ENCODE data around the gene ADAMTSL1.

ADAMTSL1 gene, protein sequence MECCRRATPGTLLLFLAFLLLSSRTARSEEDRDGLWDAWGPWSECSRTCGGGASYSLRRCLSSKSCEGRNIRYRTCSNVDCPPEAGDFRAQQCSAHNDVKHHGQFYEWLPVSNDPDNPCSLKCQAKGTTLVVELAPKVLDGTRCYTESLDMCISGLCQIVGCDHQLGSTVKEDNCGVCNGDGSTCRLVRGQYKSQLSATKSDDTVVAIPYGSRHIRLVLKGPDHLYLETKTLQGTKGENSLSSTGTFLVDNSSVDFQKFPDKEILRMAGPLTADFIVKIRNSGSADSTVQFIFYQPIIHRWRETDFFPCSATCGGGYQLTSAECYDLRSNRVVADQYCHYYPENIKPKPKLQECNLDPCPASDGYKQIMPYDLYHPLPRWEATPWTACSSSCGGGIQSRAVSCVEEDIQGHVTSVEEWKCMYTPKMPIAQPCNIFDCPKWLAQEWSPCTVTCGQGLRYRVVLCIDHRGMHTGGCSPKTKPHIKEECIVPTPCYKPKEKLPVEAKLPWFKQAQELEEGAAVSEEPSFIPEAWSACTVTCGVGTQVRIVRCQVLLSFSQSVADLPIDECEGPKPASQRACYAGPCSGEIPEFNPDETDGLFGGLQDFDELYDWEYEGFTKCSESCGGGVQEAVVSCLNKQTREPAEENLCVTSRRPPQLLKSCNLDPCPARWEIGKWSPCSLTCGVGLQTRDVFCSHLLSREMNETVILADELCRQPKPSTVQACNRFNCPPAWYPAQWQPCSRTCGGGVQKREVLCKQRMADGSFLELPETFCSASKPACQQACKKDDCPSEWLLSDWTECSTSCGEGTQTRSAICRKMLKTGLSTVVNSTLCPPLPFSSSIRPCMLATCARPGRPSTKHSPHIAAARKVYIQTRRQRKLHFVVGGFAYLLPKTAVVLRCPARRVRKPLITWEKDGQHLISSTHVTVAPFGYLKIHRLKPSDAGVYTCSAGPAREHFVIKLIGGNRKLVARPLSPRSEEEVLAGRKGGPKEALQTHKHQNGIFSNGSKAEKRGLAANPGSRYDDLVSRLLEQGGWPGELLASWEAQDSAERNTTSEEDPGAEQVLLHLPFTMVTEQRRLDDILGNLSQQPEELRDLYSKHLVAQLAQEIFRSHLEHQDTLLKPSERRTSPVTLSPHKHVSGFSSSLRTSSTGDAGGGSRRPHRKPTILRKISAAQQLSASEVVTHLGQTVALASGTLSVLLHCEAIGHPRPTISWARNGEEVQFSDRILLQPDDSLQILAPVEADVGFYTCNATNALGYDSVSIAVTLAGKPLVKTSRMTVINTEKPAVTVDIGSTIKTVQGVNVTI (N-terminal part only)

DNA sequence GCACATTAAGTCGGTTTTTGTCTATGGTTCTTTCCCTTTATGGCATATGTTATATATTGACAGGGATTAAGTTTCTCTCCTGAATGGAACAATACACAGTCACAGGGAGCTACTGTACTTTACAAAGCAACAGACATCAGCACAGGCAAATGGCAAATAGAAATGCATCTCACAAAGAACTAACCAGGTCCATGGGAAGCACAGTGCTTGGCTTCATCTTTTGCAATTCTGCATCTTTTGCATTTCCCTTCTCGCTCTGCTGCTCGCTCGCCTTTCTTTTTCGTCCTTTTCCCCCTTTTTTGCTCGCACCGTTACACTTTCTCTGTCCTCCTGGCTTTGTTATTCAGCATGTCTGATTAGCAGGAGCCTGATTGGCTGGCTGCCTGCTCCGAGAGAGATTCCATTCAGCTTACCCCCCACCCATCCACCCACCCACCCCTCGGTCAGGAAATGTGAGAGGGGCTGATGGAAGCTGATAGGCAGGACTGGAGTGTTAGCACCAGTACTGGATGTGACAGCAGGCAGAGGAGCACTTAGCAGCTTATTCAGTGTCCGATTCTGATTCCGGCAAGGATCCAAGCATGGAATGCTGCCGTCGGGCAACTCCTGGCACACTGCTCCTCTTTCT lies at the start of gene ADAMTSL1:
TSS of gene ADAMTSL1 (plus strand) at position 502 of the 628 bp plus-strand sequence. CDS start at position 582, 80 bp downstream.
- no peak for ATAC-seq (replicated peaks)
- no peak for DNase-seq

DNA sequence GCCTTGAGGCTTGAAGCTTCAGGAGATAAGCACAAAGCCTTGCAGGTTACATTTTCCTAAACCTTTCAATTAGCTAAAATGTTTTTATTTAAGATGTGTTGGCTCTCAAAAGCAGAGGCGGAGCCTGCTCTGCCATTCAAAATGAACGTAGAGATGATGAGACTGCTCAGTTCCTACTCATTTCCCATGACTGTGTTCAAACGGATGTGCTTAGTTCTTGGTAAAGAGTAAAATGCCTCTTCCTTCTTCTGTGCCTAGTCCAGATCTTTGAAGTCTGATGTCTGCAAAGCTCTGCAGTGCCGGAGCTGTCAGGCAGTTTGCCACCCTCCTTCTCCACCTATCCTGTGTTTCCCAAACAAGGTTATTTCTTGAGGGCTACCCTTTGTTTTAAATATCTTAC lies 46.3 kb upstream of the ADAMTSL1 start:
- Mint-ChIP-seq H3K4me1 (no peaks in the 10 kb centered on the region), H3K4me3 (no peak overlapping the region), H3K36me3 (no peaks in the 10 kb centered on the region), H3K27me3 (no peaks in the 10 kb centered on the region), H3K9me3 (no peaks in the 10 kb centered on the region), H3K27ac (no peak overlapping the region)
- ATAC-seq (replicated peaks): no peak
- no peak for DNase-seq

More for the DNA sequence above, at the start of gene ADAMTSL1:
- Mint-ChIP-seq H3K4me3 (no peak within 1 kb of the TSS), H3K9me3 (peaks cover 1 to 3% of the 10 kb centered on the region in 2 donors), H3K27ac (no peak within 1 kb of the TSS), H3K36me3 (no peaks in the 10 kb centered on the region), H3K4me1 (no peaks in the 10 kb centered on the region), H3K27me3 (peaks cover 4 to 11% of the 10 kb centered on the region in 2 donors)

DNA sequence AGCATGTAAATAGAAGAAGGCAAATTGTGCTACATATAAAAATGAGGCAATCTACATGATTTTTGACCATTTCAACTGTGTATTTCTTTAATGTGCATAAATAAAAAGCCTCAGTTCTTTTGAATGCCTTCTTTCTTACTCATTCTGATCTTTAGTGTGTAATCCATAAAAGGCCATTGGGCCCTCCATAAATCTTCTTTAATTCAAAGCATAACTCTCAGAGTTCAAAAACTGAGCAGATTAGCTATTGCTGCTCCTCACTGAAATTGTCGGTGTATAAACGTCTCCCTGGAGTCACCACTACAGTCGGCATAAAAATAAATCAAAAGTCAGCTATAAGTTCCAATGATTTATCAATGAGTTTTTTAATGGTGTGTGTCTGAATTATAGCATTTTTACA lies 45.3 kb upstream of the ADAMTSL1 start:
- Mint-ChIP-seq H3K4me1 (no peaks in the 10 kb centered on the region), H3K4me3 (no peak overlapping the region), H3K36me3 (no peaks in the 10 kb centered on the region), H3K9me3 (no peaks in the 10 kb centered on the region), H3K27ac (no peak overlapping the region), H3K27me3 (no peaks in the 10 kb centered on the region)
- ATAC-seq (replicated peaks) (no peak), DNase-seq (no peak)

DNA sequence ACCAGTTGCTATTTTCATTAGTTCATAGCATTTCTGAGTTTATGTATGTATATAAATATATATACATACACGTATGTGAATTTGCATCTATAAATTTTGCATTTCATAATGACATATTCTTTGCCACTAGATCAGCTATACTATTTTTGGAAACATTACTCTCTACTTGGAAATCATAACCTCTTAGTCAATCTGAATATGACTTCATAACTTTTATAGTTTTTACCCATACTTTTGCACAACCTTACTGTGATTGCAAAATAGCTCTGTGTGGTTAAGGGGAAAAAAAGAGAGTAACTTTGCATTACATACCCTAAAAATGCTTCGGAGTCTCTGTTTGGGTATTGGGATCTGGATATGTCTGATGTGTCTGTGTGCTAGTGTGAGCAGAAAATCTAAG lies 44.9 kb upstream of the ADAMTSL1 start:
- DNase-seq: no peak
- Mint-ChIP-seq H3K36me3 (no peaks in the 10 kb centered on the region), H3K27ac (no peak overlapping the region), H3K4me1 (no peaks in the 10 kb centered on the region), H3K27me3 (no peaks in the 10 kb centered on the region), H3K4me3 (no peak overlapping the region), H3K9me3 (no peaks in the 10 kb centered on the region)
- ATAC-seq (replicated peaks): no peak

DNA sequence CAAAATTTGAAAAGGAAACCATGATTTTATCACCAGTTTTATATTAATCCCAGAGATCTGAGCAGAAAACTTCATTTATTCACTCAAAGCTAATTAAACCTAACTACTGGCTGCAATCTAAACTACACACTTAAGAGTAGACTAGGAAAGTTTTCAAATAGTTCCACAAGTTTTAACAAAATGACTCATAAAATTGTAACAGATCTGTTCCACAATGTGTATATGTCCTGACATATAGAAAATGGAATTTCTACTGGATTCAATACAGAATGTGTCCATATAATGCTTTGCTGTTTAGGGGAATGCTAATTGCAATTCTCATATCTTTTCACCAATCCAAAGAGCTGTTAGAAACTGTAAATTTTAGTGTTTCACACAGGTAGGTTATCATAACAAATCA lies 40.3 kb upstream of the ADAMTSL1 start:
- H3K4me3 Mint-ChIP-seq: no peak overlapping the region
- H3K27me3 Mint-ChIP-seq: peaks cover 19 to 23% of the 10 kb centered on the region in 2 donors
- H3K9me3 Mint-ChIP-seq: no peaks in the 10 kb centered on the region
- no peaks in the 10 kb centered on the region for H3K4me1 Mint-ChIP-seq
- DNase-seq (no peak), ATAC-seq (replicated peaks) (no peak)
- H3K36me3 Mint-ChIP-seq: no peaks in the 10 kb centered on the region
- H3K27ac Mint-ChIP-seq: no peak overlapping the region

DNA sequence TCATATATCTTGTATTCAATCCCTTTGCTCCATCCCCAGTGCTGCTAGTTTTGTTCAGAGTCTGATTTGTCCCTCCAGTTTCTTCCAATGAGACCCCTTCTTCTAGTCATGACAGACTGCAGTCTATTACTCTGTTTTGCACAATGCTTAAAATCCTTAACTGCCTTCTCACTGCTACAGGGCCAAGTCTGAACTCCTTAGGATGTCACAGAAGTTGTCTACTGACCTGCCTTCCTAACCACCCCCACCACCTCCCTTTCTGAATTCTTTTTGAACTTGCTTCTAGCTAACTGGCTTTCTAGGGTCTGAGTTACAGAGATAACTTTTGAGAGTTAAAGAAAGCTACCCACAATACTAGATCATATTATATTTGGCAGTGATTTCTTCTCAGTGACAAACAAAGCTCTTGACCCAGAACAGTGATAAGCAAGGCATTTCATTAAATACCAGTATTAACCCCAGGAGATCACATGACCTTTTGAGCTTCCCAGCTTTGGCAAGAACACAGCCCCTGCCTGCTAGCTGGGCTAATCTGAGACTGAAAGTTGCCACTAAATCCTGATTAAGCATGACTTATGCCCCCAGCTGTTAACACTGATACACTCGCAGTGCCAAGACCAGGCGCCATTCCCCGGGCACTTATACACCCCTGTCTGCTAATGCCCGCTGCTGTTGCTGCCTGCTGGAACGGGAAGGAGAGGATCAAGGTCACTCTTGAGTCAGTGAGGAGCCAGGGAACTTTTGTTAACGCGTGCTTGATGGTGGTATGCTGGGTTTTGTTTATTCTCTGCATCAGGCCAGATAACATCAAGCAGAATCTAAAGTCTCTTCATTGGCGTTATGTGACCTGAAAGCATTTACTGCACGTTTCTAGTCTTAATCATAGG lies 36.4 kb upstream of the ADAMTSL1 start:
- peaks cover 24 to 29% of the 10 kb centered on the region in 2 donors for H3K27me3 Mint-ChIP-seq
- peaks cover 0 to 2% of the 10 kb centered on the region in 2 donors for H3K9me3 Mint-ChIP-seq
- no peaks in the 10 kb centered on the region for H3K36me3 Mint-ChIP-seq
- H3K27ac Mint-ChIP-seq: no peak overlapping the region
- H3K4me3 Mint-ChIP-seq: no peak overlapping the region
- ATAC-seq (replicated peaks) (no peak), DNase-seq (no peak)
- H3K4me1 Mint-ChIP-seq: no peaks in the 10 kb centered on the region

DNA sequence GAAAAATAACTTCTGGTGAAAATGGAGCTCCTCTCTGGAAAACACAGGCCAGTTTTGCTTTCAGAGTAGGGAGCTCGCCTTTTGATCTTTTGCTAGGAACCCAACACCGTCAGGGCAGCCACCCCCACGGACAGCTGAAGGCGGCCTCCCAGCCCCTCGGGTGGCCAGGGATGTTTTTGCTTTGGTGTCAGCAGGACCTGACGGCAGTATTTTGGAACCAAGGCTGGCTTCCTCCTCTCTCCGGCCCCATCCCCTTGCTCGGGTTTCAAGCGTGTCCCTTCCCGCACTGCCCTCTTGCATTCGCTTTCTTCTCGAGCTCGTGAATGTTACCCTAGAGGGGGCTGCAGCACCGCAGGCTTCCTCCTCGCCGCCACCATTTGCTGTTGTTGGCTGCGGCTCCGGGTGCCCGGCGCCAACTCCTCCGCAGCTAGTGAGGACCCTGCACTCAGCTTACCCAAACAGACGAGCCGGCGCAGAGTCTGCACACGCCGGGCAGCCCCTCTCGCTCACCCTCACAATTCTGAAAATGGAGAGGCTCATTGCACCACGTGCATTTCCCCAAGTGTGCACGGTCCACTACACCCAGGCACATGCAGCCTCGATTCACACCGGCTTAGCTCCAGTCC lies 35.5 kb upstream of the ADAMTSL1 start:
- no peak overlapping the region for H3K27ac Mint-ChIP-seq
- peaks cover 0 to 2% of the 10 kb centered on the region in 2 donors for H3K9me3 Mint-ChIP-seq
- H3K4me3 Mint-ChIP-seq: no peak overlapping the region
- ATAC-seq (replicated peaks): no peak
- H3K4me1 Mint-ChIP-seq: no peaks in the 10 kb centered on the region
- no peak for DNase-seq
- no peaks in the 10 kb centered on the region for H3K36me3 Mint-ChIP-seq
- H3K27me3 Mint-ChIP-seq: peaks cover 24 to 29% of the 10 kb centered on the region in 2 donors

DNA sequence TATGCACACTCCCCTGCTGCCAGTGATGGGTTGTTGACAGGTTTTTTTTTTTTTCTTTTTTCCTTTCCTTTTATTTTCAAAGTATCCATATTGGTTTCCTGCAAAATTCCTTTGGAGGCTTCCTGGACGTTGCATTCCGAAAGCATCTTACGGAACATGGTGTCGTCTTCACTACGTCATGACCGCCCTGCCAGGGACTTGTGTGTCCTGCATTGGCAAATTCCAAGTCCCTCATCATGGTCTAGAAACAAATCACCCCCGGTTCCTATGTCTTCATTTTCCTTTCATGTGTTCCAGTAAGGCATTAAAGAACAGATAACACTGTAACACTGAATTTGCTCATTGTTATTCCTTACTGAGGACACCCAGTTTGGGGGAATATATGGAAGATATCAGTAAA lies 35.0 kb upstream of the ADAMTSL1 start:
- H3K27ac Mint-ChIP-seq: no peak overlapping the region
- H3K4me1 Mint-ChIP-seq: no peaks in the 10 kb centered on the region
- H3K9me3 Mint-ChIP-seq: peaks cover 0 to 2% of the 10 kb centered on the region in 2 donors
- DNase-seq: no peak
- ATAC-seq (replicated peaks): no peak
- peaks cover 24 to 29% of the 10 kb centered on the region in 2 donors for H3K27me3 Mint-ChIP-seq
- H3K4me3 Mint-ChIP-seq: no peak overlapping the region
- H3K36me3 Mint-ChIP-seq: no peaks in the 10 kb centered on the region

DNA sequence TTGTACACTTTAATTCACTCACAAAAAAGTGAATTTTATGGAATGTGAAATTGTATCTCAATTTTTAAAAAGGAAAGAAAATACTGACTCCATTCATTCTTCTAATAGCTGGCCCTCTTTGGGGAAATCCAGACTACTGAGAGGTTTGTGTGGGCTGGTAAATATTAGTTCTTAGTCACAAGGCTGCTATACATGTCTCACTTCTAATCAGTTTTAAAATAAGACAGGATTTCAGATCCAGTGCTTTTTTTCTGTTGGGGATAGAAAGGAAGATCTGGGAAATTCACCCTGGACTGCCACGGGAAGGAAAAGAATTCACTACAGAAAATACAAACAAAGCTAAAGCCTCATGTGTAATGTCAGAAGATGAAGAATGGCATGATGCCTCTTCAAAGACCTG lies 32.7 kb upstream of the ADAMTSL1 start:
- DNase-seq (no peak), ATAC-seq (replicated peaks) (no peak)

DNA sequence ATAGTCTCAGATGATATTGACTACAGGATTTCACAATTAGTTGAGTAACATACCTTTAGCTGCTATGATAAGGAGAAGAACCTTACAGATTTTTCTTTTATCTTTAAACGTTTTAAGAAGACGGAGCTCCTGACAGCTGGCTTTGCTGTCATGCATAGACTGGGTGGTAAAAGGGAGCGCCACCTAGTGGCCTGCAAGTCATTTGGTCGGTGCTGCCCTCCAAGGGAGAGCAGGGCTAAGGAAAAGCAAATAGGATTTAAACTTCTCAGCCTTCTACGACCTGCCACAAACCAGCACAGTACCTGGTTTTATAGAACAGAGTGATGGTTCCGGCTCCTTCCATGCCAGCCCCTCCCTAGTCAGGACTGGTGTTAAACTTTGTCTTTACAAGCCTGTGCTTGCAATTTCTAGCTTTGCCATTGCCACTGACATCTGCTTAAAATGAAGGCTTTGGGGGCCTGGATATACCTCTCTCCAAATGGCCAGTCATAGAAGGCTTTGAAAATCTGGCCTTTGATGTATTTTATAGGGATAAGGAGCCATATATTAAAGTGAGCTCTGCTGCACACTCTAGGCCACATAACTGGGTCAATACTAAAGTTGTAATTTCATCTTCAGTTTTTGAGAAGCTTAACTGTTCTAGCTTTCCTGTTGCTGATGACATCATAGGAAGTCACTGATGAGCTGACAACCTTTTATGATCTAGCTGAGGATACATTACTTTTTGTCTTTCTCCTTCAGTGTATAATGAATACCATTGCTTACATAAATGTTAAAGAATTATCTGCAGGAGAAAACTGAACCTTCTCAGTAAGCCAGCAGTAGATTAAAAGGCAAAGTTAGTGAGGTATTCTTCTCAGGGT lies 31.1 kb upstream of the ADAMTSL1 start:
- H3K9me3 Mint-ChIP-seq: peaks cover 0 to 2% of the 10 kb centered on the region in 2 donors
- H3K27ac Mint-ChIP-seq: no peak overlapping the region
- ATAC-seq (replicated peaks) (peak; percentile 81 to 88), DNase-seq (peak; percentile 9)
- peaks cover 13% of the 10 kb centered on the region in 2 donors for H3K27me3 Mint-ChIP-seq
- no peaks in the 10 kb centered on the region for H3K36me3 Mint-ChIP-seq
- H3K4me1 Mint-ChIP-seq: no peaks in the 10 kb centered on the region
- H3K4me3 Mint-ChIP-seq: no peak overlapping the region

More for the DNA sequence above, 32.7 kb upstream of the ADAMTSL1 start:
- Mint-ChIP-seq H3K27ac (no peak overlapping the region), H3K27me3 (peaks cover 19 to 23% of the 10 kb centered on the region in 2 donors), H3K4me1 (no peaks in the 10 kb centered on the region), H3K4me3 (no peak overlapping the region), H3K9me3 (peaks cover 0 to 2% of the 10 kb centered on the region in 2 donors), H3K36me3 (no peaks in the 10 kb centered on the region)

DNA sequence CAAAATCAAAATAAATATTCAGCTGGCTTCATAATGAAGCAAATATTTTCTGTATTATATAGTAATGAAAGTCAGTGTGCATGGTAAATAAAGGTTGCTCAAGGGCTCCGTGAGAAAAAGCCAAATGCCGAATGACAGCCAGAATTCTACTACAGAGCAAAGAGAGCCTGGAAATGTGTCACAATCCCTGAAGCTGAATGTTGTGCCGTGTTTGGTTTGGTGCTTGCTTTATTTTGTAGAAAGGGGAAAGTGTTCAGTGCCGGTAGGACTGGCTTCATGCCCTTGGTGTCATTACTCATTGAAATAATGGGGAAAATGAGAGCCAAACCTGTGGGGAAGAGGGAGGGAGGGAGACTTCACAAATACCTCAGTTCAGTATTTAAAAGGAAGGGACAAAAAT lies 26.8 kb upstream of the ADAMTSL1 start:
- H3K36me3 Mint-ChIP-seq: no peaks in the 10 kb centered on the region
- H3K4me3 Mint-ChIP-seq: no peak overlapping the region
- no peak overlapping the region for H3K27ac Mint-ChIP-seq
- no peak for ATAC-seq (replicated peaks)
- no peak for DNase-seq
- H3K4me1 Mint-ChIP-seq: no peaks in the 10 kb centered on the region
- H3K27me3 Mint-ChIP-seq: no peaks in the 10 kb centered on the region
- H3K9me3 Mint-ChIP-seq: no peaks in the 10 kb centered on the region

DNA sequence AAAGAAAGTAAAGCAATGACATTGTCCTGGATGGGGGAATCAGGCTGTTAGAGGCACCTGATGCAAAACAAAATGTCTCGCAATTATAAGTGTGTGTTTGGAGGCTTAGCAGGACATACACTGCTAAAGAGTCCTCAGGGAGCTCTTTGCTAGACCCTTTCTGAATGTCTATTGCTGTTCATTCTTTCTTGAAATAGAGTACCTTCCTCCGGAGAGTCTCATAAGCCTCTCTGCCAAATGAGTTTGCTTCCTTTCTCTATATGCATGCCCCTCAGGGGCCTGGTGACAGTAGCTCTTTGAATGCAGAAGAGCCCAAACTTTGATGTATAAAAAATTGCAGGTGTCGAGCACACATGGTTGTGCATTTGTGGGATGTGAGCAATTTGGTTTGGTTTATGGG lies 26.4 kb upstream of the ADAMTSL1 start:
- Mint-ChIP-seq H3K27me3 (no peaks in the 10 kb centered on the region), H3K4me3 (no peak overlapping the region), H3K4me1 (no peaks in the 10 kb centered on the region), H3K27ac (no peak overlapping the region), H3K36me3 (no peaks in the 10 kb centered on the region), H3K9me3 (no peaks in the 10 kb centered on the region)
- ATAC-seq (replicated peaks) (no peak), DNase-seq (no peak)

Measured in stimulated activated naive B cell treated with anti-CD40 and anti-IgM and Interleukin-4, amounts not matched to agents 10 μg/mL and 1 μg/mL and 100 μg/mL, for 72 hours (primary cell).